ENCODE data around the gene MCCD1.

MCCD1 gene

GRCh38 chr6:31573239-31574105 lies 44.7 kb downstream of the MCCD1 start:
- no peak for DNase-seq

- DNase-seq: peak; percentile 73 to 81
These were observed 45.6 kb downstream of the MCCD1 start for GRCh38 chr6:31574106-31575061.

- peak; percentile 88 to 94 for DNase-seq
These were observed 46.7 kb downstream of the MCCD1 start, which contains the start of gene TNF for GRCh38 chr6:31575335-31575901. Gene TNF (plus strand): TSS chr6:31575565. CDS start chr6:31575742, 177 bp downstream.

GRCh38 chr6:31575952-31576685 lies 47.4 kb downstream of the MCCD1 start:
- no peak for DNase-seq

GRCh38 chr6:31576897-31577578 lies 48.3 kb downstream of the MCCD1 start:
- DNase-seq: peak; percentile 70 to 76

- DNase-seq: no peak
These were observed 48.8 kb downstream of the MCCD1 start for GRCh38 chr6:31577579-31577966.

- DNase-seq: peak in 1 of 2 experiments; percentile 58
These were observed 49.7 kb downstream of the MCCD1 start for GRCh38 chr6:31578184-31579118.

GRCh38 chr6:31579119-31579505 lies 50.4 kb downstream of the MCCD1 start:
- peak in 1 of 2 experiments; percentile 49 for DNase-seq
